GM20000 (cell line): Measurements from ENCODE around the gene NAT8L.

ENCODE experiments used
- DNase-seq: peaks from one replicate; pipeline ENCODE4 v3.0.0; 2012; ENCODE audit warnings: low spot score
- CTCF ChIP-seq: IDR thresholded peaks from 2 replicates; pipeline ENCODE4 v1.5.1; 2012; ENCODE audit warnings: mild to moderate bottlenecking, control low read depth; ENCODE audit errors: extremely low read depth, missing control alignments

The NAT8L gene

GRCh38 chr4:2105559-2105958 is 46.4 kb downstream of the NAT8L start:
- DNase-seq = no peak
- TF ChIP-seq CTCF = no peak

DNA sequence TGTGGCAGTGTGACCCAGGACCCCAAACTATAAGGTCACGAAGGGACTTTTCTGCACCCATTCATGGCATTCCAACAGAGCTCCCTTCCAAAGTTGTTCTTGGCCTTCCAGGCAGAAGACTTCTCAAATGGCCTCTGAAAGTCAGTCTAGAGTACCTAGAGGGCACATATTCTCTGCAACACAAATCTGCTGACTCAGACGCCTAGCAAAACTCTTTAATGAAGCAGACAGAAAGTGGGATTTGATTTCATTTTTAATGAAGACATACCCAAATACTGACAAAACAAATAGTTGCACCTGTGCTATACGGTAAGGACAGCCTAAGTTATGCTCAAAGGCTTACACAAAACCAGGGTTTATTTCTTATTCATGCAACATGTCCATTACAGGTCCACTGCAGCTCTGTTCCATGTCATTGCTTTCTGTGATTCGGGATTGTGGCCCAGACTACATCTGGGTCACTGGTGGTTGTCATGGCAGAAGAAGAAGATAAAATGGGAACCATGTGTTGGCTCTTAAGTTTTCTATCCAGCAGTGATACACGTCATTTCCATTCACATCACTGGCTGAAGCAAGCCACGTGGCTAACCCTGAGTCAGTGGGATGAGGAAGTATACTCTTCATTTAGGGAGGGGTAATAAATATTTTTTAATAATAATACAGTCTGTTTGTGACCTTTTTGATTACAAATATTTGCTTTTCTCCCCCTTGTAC is 57.7 kb downstream of the NAT8L start:
- TF ChIP-seq CTCF = no peak

More for the DNA sequence above, 57.7 kb downstream of the NAT8L start:
- no peak for DNase-seq
